ENCODE data around the gene HNRNPR. TPM values are rescaled to one million over a fixed set of nuclear protein-coding genes. Genes with fewer than 3 reads are reported as not detected.

HNRNPR gene
- total and polyA plus RNA-seq, 2 of the 8 experiments (the other 6 are each of a cell fraction or from before 2014, with no cell fraction given): 110 to 214 TPM

- no peaks in the 10 kb centered on the region for H3K4me1 ChIP-seq (replicated peaks in 1 of 4; ENCODE audit: control insufficient read depth in 3 of 4, insufficient read depth in 4 of 4, low read length in 3 of 4)
- H2BK20ac ChIP-seq (ENCODE audit: low read length): no peak overlapping the region
- H2BK5ac ChIP-seq (ENCODE audit: low read depth, low read length): no peak overlapping the region
- H3K4me2 ChIP-seq (ENCODE audit: insufficient read depth in 1 of 2, low read depth in 2 of 2, low read length in 2 of 2): no peak overlapping the region
- no peak overlapping the region for H4K5ac ChIP-seq (ENCODE audit: insufficient read length, low read depth, low read length)
- no peak overlapping the region for H4K91ac ChIP-seq (replicated peaks; ENCODE audit: insufficient read length, low read length)
- no peak overlapping the region for H3K4me3 ChIP-seq (ENCODE audit: extremely low read depth in 1 of 4, insufficient read depth in 2 of 4, low read depth in 3 of 4, low read length in 4 of 4)
- H3K9ac ChIP-seq (replicated peaks in 1 of 4; ENCODE audit: extremely low read depth in 1 of 4, low read depth in 3 of 4, low read length in 3 of 4): no peak overlapping the region
- H3K9me3 ChIP-seq (ENCODE audit: insufficient read depth in 2 of 2, low read depth in 1 of 2, low read length in 1 of 2): no peaks in the 10 kb centered on the region
- 93% methylated on average over 4 of the region's 4 CpGs; no CpG with 5 or more reads in 1 of the 2 experiments for WGBS, 2 experiments (ENCODE audit: extremely low coverage in 1 of 2, insufficient coverage in 1 of 2, insufficient read length in 1 of 2, insufficient replicate concordance in 2 of 2, low coverage in 1 of 2, low lambda C conversion rate in 2 of 2, missing lambda C conversion rate in 1 of 2)
- peaks cover 0 to 1% of the 10 kb centered on the region in 2 experiments for H4K20me1 ChIP-seq (replicated peaks in 1 of 2; ENCODE audit: control insufficient read depth in 1 of 2, insufficient read depth in 2 of 2, low read length in 2 of 2)
- DNase-seq (ENCODE audit: low read depth in 1 of 2, low spot score in 2 of 2): no peak
- CTCF ChIA-PET (ENCODE audit: partially characterized antibody): no interaction called here
- H2BK15ac ChIP-seq (ENCODE audit: low read length): no peak overlapping the region
- H3K79me1 ChIP-seq (ENCODE audit: low read depth, low read length): no peaks in the 10 kb centered on the region
- no peak overlapping the region for H3K14ac ChIP-seq (ENCODE audit: insufficient read length)
- TF ChIP-seq CTBP2 (IDR thresholded peaks at IDR 0.05; ENCODE audit: borderline replicate concordance, insufficient read depth, insufficient read length, low read length): no peak
- TF ChIP-seq GTF2F1 (IDR thresholded peaks at IDR 0.05; ENCODE audit: borderline replicate concordance, low read depth, low read length): no peak
- TF ChIP-seq TAF1 (IDR thresholded peaks at IDR 0.05; ENCODE audit: low read depth, low read length): no peak
- no peak for TF ChIP-seq FOSL1 (IDR thresholded peaks at IDR 0.05; ENCODE audit: insufficient read depth, low read depth, low read length)
- no peak for TF ChIP-seq ATF3 (IDR thresholded peaks at IDR 0.05; ENCODE audit: insufficient read depth, low read depth, low read length)
- H3K23me2 ChIP-seq (ENCODE audit: low read depth, low read length): no peaks in the 10 kb centered on the region
- H3K56ac ChIP-seq (replicated peaks; ENCODE audit: insufficient read length, low read depth, low read length): no peak overlapping the region
- no peak overlapping the region for H3K23ac ChIP-seq (ENCODE audit: insufficient read length)
- POLR2A ChIA-PET (ENCODE audit: partially characterized antibody): interaction anchor here (0.6 kb wide), 1 partner anchor 9 kb away, joined by 4 read pairs; no protein-coding TSS in a partner anchor
- H2AK5ac ChIP-seq (ENCODE audit: low read depth, low read length): no peak overlapping the region
- H3K36me3 ChIP-seq (ENCODE audit: control insufficient read depth in 2 of 4, insufficient read depth in 4 of 4, low read length in 3 of 4): peaks cover 3 to 48% (median 13%) of the 10 kb centered on the region in 4 experiments; a peak in 4 of 8 replicates
- no peak overlapping the region for H2BK120ac ChIP-seq (replicated peaks; ENCODE audit: low read depth, low read length)
- no peak for FAIRE-seq
- H3K27ac ChIP-seq (ENCODE audit: low read depth, low read length): no peak overlapping the region
- no peak overlapping the region for H3K18ac ChIP-seq (ENCODE audit: extremely low read depth, low read length)
- no peak overlapping the region for H2BK12ac ChIP-seq (ENCODE audit: low read depth, low read length)
- H3K27me3 ChIP-seq (replicated peaks in 1 of 4; ENCODE audit: control insufficient read depth in 3 of 4, extremely low read depth in 1 of 4, insufficient read depth in 3 of 4, low read length in 3 of 4): no peaks in the 10 kb centered on the region
- H3K79me2 ChIP-seq (ENCODE audit: control insufficient read depth in 1 of 2, insufficient read depth in 2 of 2, low read length in 2 of 2): no peaks in the 10 kb centered on the region
- H4K8ac ChIP-seq (ENCODE audit: extremely low read depth, insufficient read depth, low read length): no peak overlapping the region
- no peak overlapping the region for H2AFZ ChIP-seq (ENCODE audit: low read length)
- no peak overlapping the region for H3K4ac ChIP-seq (replicated peaks; ENCODE audit: insufficient read length, low read depth, low read length)
Observed at GRCh38 chr1:23283667-23284602, 60.1 kb downstream of the HNRNPR start.
